OCI-LY3 (cell line): ENCODE measurements around the gene GSTA3.

Experiments
- H2AFZ ChIP-seq: fragments of 200-600, 300-600 bp; shearing (Covaris generic); 2 replicates; pipeline ENCODE4 v1.6.0; 2014; ENCODE audit warnings: antibody characterized with exemption, low read depth, low read length
- H3K27ac ChIP-seq: fragments of 200-600, 300-600 bp; sonication (generic); 2 replicates; pipeline ENCODE4 v1.5.1; 2014; ENCODE audit warnings: mild to moderate bottlenecking, low read length, moderate library complexity, mixed read lengths
- H3K27me3 ChIP-seq: fragments of 200-600, 300-600 bp; sonication (generic); 2 replicates; pipeline ENCODE4 v1.6.1; 2014; ENCODE audit warnings: low read depth, low read length, mixed read lengths
- H3K36me3 ChIP-seq: fragments of 200-600, 300-600 bp; sonication (generic); replicated peaks from 2 replicates; pipeline ENCODE3; 2014; ENCODE audit warnings: low read depth, low read length, mixed read lengths
- H3K4me1 ChIP-seq: fragments of 300-600, 200-600 bp; sonication (generic); 2 replicates; pipeline ENCODE4 v1.6.1; 2014; ENCODE audit warnings: low read length, mixed read lengths
- H3K4me2 ChIP-seq: fragments of 200-600, 300-600 bp; sonication (generic); 2 replicates; pipeline ENCODE4 v1.6.1; 2014; ENCODE audit warnings: low read length, mixed read lengths
- H3K4me3 ChIP-seq: fragments of 300-600, 200-600 bp; sonication (generic); 2 replicates; pipeline ENCODE4 v1.5.1; 2014; ENCODE audit warnings: antibody characterized with exemption, mild to moderate bottlenecking, low read length, moderate library complexity
- H3K79me2 ChIP-seq: fragments of 300-600, 200-600 bp; shearing (Covaris generic); 2 replicates; pipeline ENCODE4 v1.6.1; 2014; ENCODE audit warnings: mild to moderate bottlenecking, low read length, mixed read lengths
- H3K9ac ChIP-seq: fragments of 300-600, 200-600 bp; shearing (Covaris generic); 2 replicates; pipeline ENCODE4 v1.6.0; 2014; ENCODE audit warnings: mild to moderate bottlenecking, low read length, moderate library complexity
- H3K9me3 ChIP-seq: fragments of 200-600, 300-600 bp; shearing (Covaris generic); 2 replicates; pipeline ENCODE4 v1.6.1; 2014; ENCODE audit warnings: low read length, mixed read lengths; ENCODE audit not compliant: insufficient read depth
- H4K20me1 ChIP-seq: fragments of 200-600, 300-600 bp; sonication (generic); 2 replicates; pipeline ENCODE4 v1.6.1; 2016; ENCODE audit warnings: low read length, mixed read lengths; ENCODE audit not compliant: insufficient read depth
- CTCF ChIP-seq: fragments of 200-600, 300-600 bp; sonication (generic); IDR thresholded peaks from 2 replicates; pipeline ENCODE4 v1.5.1; 2014; ENCODE audit warnings: antibody characterized with exemption, low read length, low read depth
- EZH2phosphoT487 ChIP-seq: fragments of 200-600 bp; shearing (Covaris generic); IDR thresholded peaks from 2 replicates; pipeline ENCODE4 v1.6.1; 2018; ENCODE audit warnings: antibody characterized with exemption, mixed run types, low read depth

Gene GSTA3

GRCh38 chr6:52931351-52931750, 21.9 kb upstream of the GSTA3 start:
- Histone ChIP-seq H3K36me3 (no peaks in the 10 kb centered on the region), H3K9ac (no peak overlapping the region), H3K79me2 (no peaks in the 10 kb centered on the region), H3K4me3 (no peak overlapping the region), H3K9me3 (no peaks in the 10 kb centered on the region), H4K20me1 (no peaks in the 10 kb centered on the region), H3K27me3 (no peaks in the 10 kb centered on the region), H3K4me2 (no peak overlapping the region), H3K27ac (no peak overlapping the region), H3K4me1 (no peaks in the 10 kb centered on the region), H2AFZ (no peak overlapping the region)
- TF ChIP-seq CTCF (no peak), EZH2phosphoT487 (no peak)

GRCh38 chr6:52929321-52930164, 20.0 kb upstream of the GSTA3 start:
- no peak overlapping the region for H3K27ac ChIP-seq
- TF ChIP-seq CTCF (no peak), EZH2phosphoT487 (no peak)
- H3K9ac ChIP-seq, result no peak overlapping the region
- H3K4me2 ChIP-seq, result no peak overlapping the region
- no peaks in the 10 kb centered on the region for H3K4me1 ChIP-seq
- H2AFZ ChIP-seq, result no peak overlapping the region
- no peaks in the 10 kb centered on the region for H4K20me1 ChIP-seq
- H3K36me3 ChIP-seq, result no peaks in the 10 kb centered on the region
- no peak overlapping the region for H3K4me3 ChIP-seq
- no peaks in the 10 kb centered on the region for H3K27me3 ChIP-seq
- no peaks in the 10 kb centered on the region for H3K79me2 ChIP-seq
- H3K9me3 ChIP-seq, result no peaks in the 10 kb centered on the region

GRCh38 chr6:52927451-52927850, 18.0 kb upstream of the GSTA3 start:
- no peak overlapping the region for H2AFZ ChIP-seq
- H3K27ac ChIP-seq, result no peak overlapping the region
- no peaks in the 10 kb centered on the region for H4K20me1 ChIP-seq
- H3K4me3 ChIP-seq, result no peak overlapping the region
- no peaks in the 10 kb centered on the region for H3K79me2 ChIP-seq
- TF ChIP-seq CTCF, result no peak
- no peak for TF ChIP-seq EZH2phosphoT487
- no peak overlapping the region for H3K9ac ChIP-seq
- no peak overlapping the region for H3K4me2 ChIP-seq
- H3K36me3 ChIP-seq, result no peaks in the 10 kb centered on the region
- no peaks in the 10 kb centered on the region for H3K27me3 ChIP-seq
- no peaks in the 10 kb centered on the region for H3K9me3 ChIP-seq
- H3K4me1 ChIP-seq, result no peaks in the 10 kb centered on the region

- no peak overlapping the region for H3K9ac ChIP-seq
- no peaks in the 10 kb centered on the region for H3K36me3 ChIP-seq
- no peaks in the 10 kb centered on the region for H3K4me1 ChIP-seq
- H3K27me3 ChIP-seq, result no peaks in the 10 kb centered on the region
- H3K27ac ChIP-seq, result no peak overlapping the region
- no peaks in the 10 kb centered on the region for H3K79me2 ChIP-seq
- no peak overlapping the region for H3K4me2 ChIP-seq
- no peak overlapping the region for H2AFZ ChIP-seq
- no peaks in the 10 kb centered on the region for H4K20me1 ChIP-seq
- no peaks in the 10 kb centered on the region for H3K9me3 ChIP-seq
- H3K4me3 ChIP-seq, result no peak overlapping the region
- no peak for TF ChIP-seq CTCF
- TF ChIP-seq EZH2phosphoT487, result no peak
Measured at GRCh38 chr6:52925919-52926792, 16.7 kb upstream of the GSTA3 start.
